C4-2B (cell line): ENCODE results near the gene PAFAH1B2.

ENCODE experiments used
- CTCF ChIP-seq: fragments of 450-650 bp; conservative IDR thresholded peaks from 2 replicates; pipeline ENCODE4 v1.5.1; 2017; ENCODE audit warnings: mild to moderate bottlenecking
- ZFX ChIP-seq: fragments of 450-650 bp; IDR thresholded peaks from 2 replicates; pipeline ENCODE4 v1.6.1; 2017

GRCh38 chr11:117217141-117218084, 73.3 kb downstream of the PAFAH1B2 start:
- TF ChIP-seq CTCF (no peak), ZFX (no peak)
